T-helper 2 cell treated with Interferon-gamma antibody and Interleukin-4, amounts not matched to agents 5 μg/mL and 100 μg/mL, for 36 hours (primary cell): ENCODE measurements around the gene PTPN9.
"Not testable (repeated sequence)": the region's sequence is repeated elsewhere in the genome, so short reads cannot be mapped to it uniquely, and the experiment has no call there.

Experiments
- DNase-seq: peaks from one replicate; pipeline ENCODE4 v3.0.0; 2021; ENCODE audit warnings: low spot score
- H3K27ac Mint-ChIP-seq: one replicate; pipeline ENCODE4 v1.8.0; 2021; ENCODE audit warnings: mild to moderate bottlenecking, mixed read lengths
- H3K27me3 Mint-ChIP-seq: one replicate; pipeline ENCODE4 v1.8.0; 2021; ENCODE audit warnings: low read depth, mixed read lengths
- H3K36me3 Mint-ChIP-seq: one replicate; pipeline ENCODE4 v1.8.0; 2021; ENCODE audit warnings: low read depth, mixed read lengths
- H3K4me1 Mint-ChIP-seq: one replicate; pipeline ENCODE4 v1.8.0; 2021; ENCODE audit warnings: low read depth, mixed read lengths
- H3K4me3 Mint-ChIP-seq: one replicate; pipeline ENCODE4 v1.8.0; 2022; ENCODE audit warnings: mild to moderate bottlenecking, moderate library complexity, mixed read lengths
- H3K9me3 Mint-ChIP-seq: one replicate; pipeline ENCODE4 v1.8.0; 2021; ENCODE audit warnings: mixed read lengths

Gene PTPN9

DNA sequence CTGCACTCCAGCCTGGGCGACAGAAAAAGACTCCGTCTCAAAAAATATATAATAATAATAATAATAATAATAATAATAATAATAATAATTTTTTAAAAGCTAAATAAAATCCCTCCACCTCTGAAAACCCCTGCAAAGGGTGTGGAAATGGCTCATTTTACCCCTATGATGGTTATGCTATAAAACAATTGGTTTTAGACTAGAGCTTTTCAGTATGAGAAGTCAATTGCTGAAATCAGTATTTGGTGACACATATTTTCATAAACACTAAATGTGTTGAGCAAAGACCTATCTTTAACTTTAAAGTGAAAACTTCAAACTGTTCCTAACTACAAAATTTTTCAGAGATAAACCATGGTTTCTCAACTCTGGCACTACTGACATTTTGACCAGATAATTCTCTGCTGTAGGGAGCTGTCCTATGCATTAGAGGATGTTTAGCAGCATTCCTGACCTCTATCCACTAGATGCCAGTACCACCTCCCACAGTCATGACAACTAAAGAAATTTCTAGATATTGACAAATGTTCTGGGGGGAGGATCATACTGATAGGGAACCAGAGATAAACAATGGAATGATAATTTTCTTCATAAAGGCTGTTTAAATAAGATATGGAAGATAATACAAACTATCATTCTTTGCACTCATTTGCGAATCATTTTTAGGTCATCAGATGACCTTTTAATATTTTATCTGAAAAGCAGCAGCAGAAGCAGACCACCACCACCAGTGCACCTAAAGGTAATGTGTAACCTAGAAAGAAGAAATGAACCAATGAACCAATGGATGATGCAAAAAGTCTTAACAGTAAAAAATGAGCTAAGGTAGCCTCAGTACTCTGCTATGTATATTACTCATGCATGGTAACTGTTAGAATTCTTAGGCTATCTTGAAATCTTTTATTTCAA, 13.8 kb downstream of the PTPN9 start:
- H3K36me3 Mint-ChIP-seq, result peaks cover 8% of the 10 kb centered on the region
- H3K4me3 Mint-ChIP-seq, result no peak overlapping the region
- no peaks in the 10 kb centered on the region for H3K9me3 Mint-ChIP-seq
- DNase-seq, result no peak
- peaks cover 9% of the 10 kb centered on the region for H3K4me1 Mint-ChIP-seq
- no peaks in the 10 kb centered on the region for H3K27me3 Mint-ChIP-seq
- H3K27ac Mint-ChIP-seq, result no peak overlapping the region

DNA sequence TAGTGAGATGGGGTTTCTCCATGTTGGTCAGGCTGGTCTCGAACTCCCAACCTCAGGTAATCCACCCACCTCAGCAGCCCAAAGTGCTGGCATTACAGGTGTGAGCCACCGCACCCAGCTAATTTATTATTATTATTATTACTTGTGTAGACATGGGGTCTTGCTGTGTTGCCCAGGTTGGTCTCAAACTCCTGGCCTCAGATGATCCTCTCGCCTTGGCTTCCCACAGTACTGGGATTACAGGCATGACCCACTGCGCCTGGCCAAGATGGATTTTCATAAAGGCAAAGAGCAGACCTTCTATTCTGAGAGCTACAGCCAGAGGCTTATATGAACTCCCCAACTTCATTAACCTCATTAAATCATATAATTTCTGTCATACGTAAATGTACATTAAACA, 17.2 kb downstream of the PTPN9 start:
- DNase-seq, result no peak
- Mint-ChIP-seq H3K4me1 (peaks cover 4% of the 10 kb centered on the region), H3K36me3 (peaks cover 5% of the 10 kb centered on the region), H3K27ac (no peak overlapping the region), H3K4me3 (no peak overlapping the region), H3K27me3 (no peaks in the 10 kb centered on the region), H3K9me3 (no peaks in the 10 kb centered on the region)

DNA sequence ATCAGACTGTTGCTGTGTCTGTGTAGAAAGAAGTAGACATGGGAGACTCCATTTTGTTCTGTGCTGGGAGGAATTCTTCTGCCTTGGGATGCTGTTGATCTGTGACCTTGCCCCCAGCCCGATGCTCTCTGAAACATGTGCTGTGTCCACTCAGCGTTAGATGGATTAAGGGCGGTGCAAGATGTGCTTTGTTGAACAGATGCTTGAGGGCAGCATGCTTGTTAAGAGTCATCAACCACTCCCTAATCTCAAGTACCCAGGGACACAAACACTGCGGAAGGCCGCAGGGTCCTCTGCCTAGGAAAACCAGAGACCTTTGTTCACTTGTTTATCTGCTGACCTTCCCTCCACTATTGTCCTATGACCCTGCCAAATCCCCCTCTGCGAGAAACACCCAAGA, 19.8 kb downstream of the PTPN9 start:
- H3K9me3 Mint-ChIP-seq, DNase-seq, H3K36me3 Mint-ChIP-seq, H3K27ac Mint-ChIP-seq, H3K4me1 Mint-ChIP-seq, H3K27me3 Mint-ChIP-seq, H3K4me3 Mint-ChIP-seq: not testable (repeated sequence)

DNA sequence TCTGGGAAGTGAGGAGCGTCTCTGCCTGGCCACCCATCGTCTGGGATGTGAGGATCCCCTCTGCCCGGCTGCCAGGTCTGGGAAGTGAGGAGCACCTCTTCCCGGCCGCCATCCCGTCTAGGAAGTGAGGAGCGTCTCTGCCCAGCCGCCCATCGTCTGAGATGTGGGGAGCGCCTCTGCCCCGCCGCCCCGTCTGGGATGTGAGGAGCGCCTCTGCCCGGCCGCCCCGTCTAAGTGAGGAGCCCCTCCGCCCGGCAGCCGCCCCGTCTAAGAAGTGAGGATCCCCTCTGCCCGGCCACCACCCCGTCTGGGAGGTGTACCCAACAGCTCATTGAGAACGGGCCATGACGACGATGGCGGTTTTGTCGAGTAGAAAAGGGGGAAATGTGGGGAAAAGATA, 20.2 kb downstream of the PTPN9 start:
- not testable (repeated sequence) for H3K36me3 Mint-ChIP-seq, H3K27ac Mint-ChIP-seq, H3K4me3 Mint-ChIP-seq, DNase-seq, H3K27me3 Mint-ChIP-seq, H3K4me1 Mint-ChIP-seq, H3K9me3 Mint-ChIP-seq

DNA sequence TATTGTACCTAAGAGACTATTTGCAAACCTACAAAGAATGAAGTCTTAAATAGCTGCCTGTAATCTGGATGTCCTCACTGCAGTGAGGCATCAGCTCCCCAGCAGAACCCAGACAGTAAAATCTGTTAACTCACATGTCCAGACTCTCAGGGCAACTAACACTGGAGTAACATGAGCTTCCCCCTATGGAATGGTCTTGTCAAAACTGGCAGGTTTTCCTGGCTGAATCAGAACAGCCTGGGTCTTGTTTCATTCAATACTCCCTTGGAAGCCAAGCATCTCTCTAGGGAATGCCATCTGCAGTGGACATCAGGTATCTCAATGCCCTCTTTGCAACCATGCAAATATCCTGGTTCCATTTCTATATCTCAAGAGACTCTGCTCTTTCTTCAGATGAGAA, 24.4 kb downstream of the PTPN9 start:
- no peaks in the 10 kb centered on the region for H3K27me3 Mint-ChIP-seq
- H3K36me3 Mint-ChIP-seq, result peaks cover 5% of the 10 kb centered on the region
- H3K27ac Mint-ChIP-seq, result no peak overlapping the region
- no peaks in the 10 kb centered on the region for H3K9me3 Mint-ChIP-seq
- H3K4me1 Mint-ChIP-seq, result no peaks in the 10 kb centered on the region
- no peak overlapping the region for H3K4me3 Mint-ChIP-seq
- no peak for DNase-seq

DNA sequence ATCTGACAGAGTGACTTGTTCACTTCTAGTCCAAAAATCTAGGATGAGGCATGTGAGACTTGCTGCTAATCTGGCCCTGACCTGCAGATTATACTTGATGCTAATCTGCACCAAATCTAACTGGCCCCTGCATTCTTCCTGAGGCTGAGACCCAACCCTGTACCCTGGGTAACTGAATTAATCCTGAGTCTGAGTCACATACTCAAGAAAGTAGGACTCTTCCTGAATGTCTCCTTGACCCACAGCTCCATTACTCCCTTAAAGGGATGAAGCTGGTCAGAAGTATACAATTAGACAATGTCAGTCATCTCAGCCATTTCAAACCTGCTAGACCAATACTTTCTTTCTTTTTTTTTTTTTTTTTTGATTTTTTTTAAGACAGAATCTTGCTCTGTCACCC, 25.5 kb downstream of the PTPN9 start:
- Mint-ChIP-seq H3K36me3 (peaks cover 2% of the 10 kb centered on the region), H3K27me3 (no peaks in the 10 kb centered on the region), H3K4me3 (no peak overlapping the region), H3K9me3 (no peaks in the 10 kb centered on the region), H3K27ac (no peak overlapping the region), H3K4me1 (no peaks in the 10 kb centered on the region)
- no peak for DNase-seq

DNA sequence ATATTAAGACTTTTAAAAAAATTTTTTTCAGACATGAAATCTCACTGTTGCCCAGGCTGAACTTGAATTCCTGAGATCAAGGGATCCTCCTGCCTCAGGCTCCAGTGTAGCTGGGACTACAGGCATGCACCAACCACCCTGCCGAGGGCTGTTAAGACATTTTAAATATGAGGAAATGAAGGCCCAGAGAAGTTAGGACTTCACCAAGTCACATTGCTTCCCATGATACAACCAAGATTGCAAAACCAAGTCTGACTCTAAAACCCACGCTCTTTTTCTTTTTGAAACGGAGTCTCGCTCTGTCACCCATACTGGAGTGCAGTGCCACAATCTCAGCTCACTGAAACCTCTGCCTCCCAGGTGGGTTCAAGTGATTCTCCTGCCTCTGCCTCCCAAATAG, 28.0 kb downstream of the PTPN9 start:
- H3K27me3 Mint-ChIP-seq, result no peaks in the 10 kb centered on the region
- H3K36me3 Mint-ChIP-seq, result peaks cover 2% of the 10 kb centered on the region
- H3K4me3 Mint-ChIP-seq, result no peak overlapping the region
- H3K9me3 Mint-ChIP-seq, result no peaks in the 10 kb centered on the region
- peaks cover 3% of the 10 kb centered on the region for H3K4me1 Mint-ChIP-seq
- DNase-seq, result no peak
- no peak overlapping the region for H3K27ac Mint-ChIP-seq

DNA sequence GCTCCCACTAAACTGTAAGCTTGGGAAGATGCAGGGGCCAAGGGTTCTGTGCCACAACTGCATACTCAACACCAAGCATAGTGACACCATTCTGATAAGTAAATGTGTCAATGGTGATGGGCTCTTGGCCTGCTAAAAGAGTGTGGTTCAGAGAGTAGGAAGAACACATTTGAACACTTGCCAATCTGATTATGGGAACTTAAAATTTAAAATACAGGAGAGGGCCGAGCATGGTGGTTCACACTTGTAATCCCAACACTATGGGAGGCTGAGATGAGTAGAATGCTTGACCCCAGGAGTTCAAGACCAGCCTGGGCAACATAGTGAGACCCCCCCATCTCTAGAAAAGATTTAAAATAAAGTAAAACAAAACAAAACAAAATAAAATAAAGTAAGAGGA, 34.1 kb downstream of the PTPN9 start:
- Mint-ChIP-seq H3K4me1 (peaks cover 19% of the 10 kb centered on the region), H3K27ac (no peak overlapping the region)
- DNase-seq, result no peak

DNA sequence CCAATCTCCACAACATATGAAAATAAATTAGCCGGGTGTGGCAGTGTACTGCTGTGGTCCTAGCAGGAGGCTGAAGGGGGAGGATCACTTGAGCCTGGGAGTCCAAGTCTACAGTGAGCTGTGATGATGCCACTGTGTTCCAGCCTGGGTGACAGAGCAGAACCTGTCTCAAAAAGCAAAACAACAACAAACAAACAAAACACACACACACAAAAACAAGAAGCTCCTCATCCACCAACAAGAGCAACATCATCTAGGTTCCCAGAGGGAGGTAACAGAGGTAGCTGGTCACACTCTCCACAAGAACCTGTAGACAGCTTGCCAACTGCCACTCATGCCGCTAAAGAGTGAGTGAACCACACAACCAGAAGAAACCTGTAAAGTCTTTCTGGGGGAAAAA, 34.8 kb downstream of the PTPN9 start:
- Mint-ChIP-seq H3K4me3 (no peak overlapping the region), H3K9me3 (no peaks in the 10 kb centered on the region), H3K36me3 (peaks cover 19% of the 10 kb centered on the region), H3K27ac (no peak overlapping the region), H3K4me1 (peaks cover 21% of the 10 kb centered on the region), H3K27me3 (no peaks in the 10 kb centered on the region)
- DNase-seq, result no peak

More for the DNA sequence above, 34.1 kb downstream of the PTPN9 start:
- Mint-ChIP-seq H3K36me3 (peaks cover 16% of the 10 kb centered on the region), H3K4me3 (no peak overlapping the region), H3K27me3 (no peaks in the 10 kb centered on the region), H3K9me3 (no peaks in the 10 kb centered on the region)

DNA sequence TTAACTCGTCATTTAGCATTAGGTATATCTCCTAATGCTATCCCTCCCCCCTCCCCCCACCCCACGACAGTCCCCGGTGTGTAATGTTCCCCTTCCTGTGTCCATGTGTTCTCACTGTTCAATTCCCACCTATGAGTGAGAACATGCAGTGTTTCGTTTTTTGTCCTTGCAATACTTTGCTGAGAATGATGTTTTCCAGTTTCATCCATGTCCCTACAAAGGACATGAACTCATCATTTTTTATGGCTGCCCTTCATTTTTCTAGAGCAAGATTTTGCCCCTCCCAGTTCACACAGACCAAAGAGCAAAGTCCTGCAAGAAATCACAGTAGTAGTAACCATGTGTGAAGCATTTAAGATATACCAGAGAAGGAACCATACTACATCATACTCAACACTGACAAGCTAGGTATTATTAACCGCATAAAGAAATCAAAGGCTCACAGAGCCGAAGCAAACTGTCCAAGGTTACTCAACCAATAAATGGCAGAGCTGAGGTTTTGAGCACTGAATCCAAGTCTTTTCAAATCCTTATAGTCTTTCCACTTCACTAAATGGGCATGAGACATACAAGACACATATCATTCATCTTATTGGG, 36.1 kb downstream of the PTPN9 start:
- Mint-ChIP-seq H3K36me3 (peaks cover 24% of the 10 kb centered on the region), H3K4me1 (peaks cover 21% of the 10 kb centered on the region)
- H3K27me3 Mint-ChIP-seq, H3K4me3 Mint-ChIP-seq, DNase-seq, H3K27ac Mint-ChIP-seq, H3K9me3 Mint-ChIP-seq: not testable (repeated sequence)

DNA sequence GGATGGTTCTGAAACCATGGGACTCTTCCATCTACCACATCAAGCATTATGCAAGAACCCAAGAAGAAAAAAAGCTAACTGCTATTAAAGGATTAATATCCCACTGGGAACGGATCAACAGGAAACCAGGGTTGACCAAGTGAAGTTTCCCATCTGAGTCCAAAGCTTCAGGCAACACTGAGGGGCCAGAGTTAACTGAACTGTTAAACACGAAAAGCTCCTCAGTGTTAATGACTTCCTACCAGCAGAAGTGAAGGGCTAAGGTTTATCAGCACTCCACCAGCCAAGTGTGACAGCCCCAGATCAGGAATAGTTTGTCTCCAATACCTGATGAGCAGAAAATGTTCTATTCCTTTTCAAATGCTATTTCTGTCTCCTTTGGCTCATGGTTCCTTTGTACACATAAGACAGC, 36.7 kb downstream of the PTPN9 start:
- no peak for DNase-seq
- no peaks in the 10 kb centered on the region for H3K9me3 Mint-ChIP-seq
- H3K36me3 Mint-ChIP-seq, result peaks cover 26% of the 10 kb centered on the region
- H3K4me3 Mint-ChIP-seq, result no peak overlapping the region
- H3K27me3 Mint-ChIP-seq, result no peaks in the 10 kb centered on the region
- H3K27ac Mint-ChIP-seq, result no peak overlapping the region
- peaks cover 21% of the 10 kb centered on the region for H3K4me1 Mint-ChIP-seq

DNA sequence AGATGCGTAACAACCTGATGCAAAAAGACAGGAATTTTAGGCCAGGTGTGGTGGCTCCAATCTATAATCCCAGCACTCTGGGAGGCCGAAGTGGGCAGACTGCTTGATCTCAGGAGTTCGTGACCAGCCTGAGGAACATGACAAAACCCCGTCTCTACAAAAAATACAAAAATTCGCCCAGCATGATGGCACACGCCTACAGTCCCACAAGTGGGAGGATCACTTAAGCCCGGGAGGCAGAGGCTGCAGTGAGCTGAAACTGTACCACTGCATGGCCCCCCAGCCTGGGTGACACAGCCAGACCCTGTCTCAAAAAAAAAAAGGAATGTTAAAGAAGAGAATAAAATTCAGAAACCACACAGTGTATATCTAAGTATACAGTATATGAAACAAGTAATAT, 40.7 kb downstream of the PTPN9 start:
- H3K27ac Mint-ChIP-seq, result no peak overlapping the region
- peaks cover 15% of the 10 kb centered on the region for H3K4me1 Mint-ChIP-seq

DNA sequence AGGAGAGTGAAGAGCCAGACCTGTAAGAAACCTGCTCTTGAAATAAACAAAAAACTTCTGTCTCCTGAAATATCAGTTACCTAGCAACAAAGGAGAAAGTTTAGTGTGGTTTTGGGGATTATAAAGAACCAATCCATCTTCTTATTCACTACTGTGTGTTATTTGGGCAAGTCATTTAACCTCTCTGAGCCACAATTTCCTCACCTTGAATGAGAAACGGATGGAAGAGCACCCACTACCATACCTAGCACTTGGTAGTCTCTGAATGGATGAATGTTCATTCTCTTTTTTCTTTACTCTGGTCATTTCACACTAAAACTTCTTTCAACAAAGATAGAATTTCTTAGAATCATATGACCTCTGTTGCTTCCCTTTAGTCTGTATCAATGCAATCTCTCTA, 45.2 kb downstream of the PTPN9 start:
- H3K27ac Mint-ChIP-seq, result no peak overlapping the region
- H3K4me3 Mint-ChIP-seq, result no peak overlapping the region
- no peaks in the 10 kb centered on the region for H3K9me3 Mint-ChIP-seq
- no peak for DNase-seq
- no peaks in the 10 kb centered on the region for H3K27me3 Mint-ChIP-seq
- H3K36me3 Mint-ChIP-seq, result peaks cover 8% of the 10 kb centered on the region
- peaks cover 12% of the 10 kb centered on the region for H3K4me1 Mint-ChIP-seq

More for the DNA sequence above, 40.7 kb downstream of the PTPN9 start:
- no peaks in the 10 kb centered on the region for H3K9me3 Mint-ChIP-seq
- no peak overlapping the region for H3K4me3 Mint-ChIP-seq
- H3K36me3 Mint-ChIP-seq, result peaks cover 18% of the 10 kb centered on the region
- no peaks in the 10 kb centered on the region for H3K27me3 Mint-ChIP-seq
- DNase-seq, result no peak

DNA sequence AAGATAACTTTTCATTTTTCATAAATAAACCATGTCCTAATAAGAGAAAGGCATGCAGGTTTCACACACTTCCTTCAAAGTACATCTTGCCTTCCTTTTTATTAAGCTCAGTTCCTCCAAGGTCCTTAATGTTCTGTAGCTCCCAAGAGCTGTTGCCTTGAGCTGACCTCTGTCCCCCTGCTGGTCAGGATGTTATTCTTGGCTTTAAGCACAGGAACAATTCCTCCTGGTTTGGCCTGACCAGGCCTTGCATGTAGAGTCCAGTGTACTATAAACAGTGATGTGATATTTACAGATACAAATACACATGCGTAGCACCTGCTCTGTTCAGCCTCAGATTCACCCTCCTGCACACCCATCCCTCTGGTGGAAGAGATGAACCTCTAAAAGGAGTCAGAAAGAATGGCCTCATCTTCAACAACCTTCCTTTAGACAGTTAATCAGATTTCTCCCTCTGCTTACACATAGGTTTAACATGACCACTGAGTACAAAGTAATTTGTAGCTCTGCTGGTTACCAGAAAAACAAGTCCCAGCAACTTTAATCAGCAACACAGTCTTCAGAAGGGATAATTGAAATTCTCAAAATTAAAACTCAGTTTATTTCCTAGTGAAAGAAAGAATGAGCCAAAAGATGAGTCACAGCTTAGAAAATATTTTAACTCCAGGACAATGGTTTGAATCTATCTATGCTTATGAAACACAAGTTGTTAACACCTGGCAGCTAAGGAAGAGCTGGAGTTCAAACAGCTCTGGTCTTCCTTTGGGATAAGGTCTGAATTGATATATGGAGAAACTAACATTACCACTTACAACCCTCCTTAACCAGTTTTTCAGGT, 46.5 kb downstream of the PTPN9 start:
- H3K27me3 Mint-ChIP-seq, result no peaks in the 10 kb centered on the region
- no peak for DNase-seq
- peaks cover 2% of the 10 kb centered on the region for H3K36me3 Mint-ChIP-seq
- no peak overlapping the region for H3K4me3 Mint-ChIP-seq
- no peak overlapping the region for H3K27ac Mint-ChIP-seq
- peaks cover 12% of the 10 kb centered on the region for H3K4me1 Mint-ChIP-seq
- no peaks in the 10 kb centered on the region for H3K9me3 Mint-ChIP-seq
